ENCODE results near the gene KRT36.

Gene KRT36

DNA sequence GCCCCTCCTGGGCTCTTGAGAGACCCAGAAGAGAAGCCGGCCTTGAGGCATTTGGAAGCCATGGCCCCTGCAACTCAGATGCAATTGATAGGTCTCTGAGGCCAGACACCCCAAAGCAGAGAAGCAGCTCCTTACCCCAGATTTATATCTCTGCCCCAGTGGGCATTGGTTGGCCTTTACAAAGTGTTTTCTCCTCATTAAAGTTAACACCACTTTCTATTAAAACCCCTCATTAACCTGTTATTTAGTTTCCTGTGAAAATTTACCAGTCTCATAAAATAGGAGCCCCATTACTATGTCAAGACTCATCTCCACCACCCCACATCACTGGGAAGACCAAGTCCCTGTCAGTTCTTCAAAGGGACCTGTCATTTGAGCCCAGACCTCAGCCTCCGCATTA, 8.7 kb downstream of the KRT36 start, which contains the start of gene KRT35:
KRT35 (minus strand) TSS at position 116 of the 400 bp plus-strand sequence; CDS start at position 62, 54 bp downstream.
- TF ChIP-seq, protein P1, sequence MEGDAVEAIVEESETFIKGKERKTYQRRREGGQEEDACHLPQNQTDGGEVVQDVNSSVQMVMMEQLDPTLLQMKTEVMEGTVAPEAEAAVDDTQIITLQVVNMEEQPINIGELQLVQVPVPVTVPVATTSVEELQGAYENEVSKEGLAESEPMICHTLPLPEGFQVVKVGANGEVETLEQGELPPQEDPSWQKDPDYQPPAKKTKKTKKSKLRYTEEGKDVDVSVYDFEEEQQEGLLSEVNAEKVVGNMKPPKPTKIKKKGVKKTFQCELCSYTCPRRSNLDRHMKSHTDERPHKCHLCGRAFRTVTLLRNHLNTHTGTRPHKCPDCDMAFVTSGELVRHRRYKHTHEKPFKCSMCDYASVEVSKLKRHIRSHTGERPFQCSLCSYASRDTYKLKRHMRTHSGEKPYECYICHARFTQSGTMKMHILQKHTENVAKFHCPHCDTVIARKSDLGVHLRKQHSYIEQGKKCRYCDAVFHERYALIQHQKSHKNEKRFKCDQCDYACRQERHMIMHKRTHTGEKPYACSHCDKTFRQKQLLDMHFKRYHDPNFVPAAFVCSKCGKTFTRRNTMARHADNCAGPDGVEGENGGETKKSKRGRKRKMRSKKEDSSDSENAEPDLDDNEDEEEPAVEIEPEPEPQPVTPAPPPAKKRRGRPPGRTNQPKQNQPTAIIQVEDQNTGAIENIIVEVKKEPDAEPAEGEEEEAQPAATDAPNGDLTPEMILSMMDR (IDR thresholded peaks at IDR 0.05; ENCODE audit: low read depth, low read length) = no peak
- H3K4me3 ChIP-seq (ENCODE audit: low read depth, low read length) = no peak within 1 kb of the TSS

DNA sequence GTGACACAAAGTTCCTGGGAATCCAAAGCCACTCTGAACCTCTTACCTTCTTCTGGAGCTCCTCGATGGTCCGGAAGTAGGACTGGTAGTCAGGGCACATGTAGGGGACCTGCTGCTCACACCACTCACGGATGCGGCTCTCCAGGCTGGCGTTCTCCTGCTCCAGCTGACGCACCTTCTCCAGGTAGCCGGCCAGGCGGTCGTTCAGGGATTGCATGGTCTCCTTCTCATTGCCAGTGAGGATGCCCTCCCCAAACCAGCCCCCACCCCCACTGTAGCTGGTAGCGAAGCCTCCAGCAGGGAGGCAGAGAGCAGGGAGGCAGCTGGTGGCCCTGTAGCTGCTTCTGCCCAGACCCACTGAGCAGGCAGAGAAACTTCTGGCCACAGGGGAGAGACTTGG, 9.1 kb downstream of the KRT36 start:
- H3K4me3 ChIP-seq (ENCODE audit: low read depth, low read length) = no peak overlapping the region
- TF ChIP-seq, protein P1 (IDR thresholded peaks at IDR 0.05; ENCODE audit: low read depth, low read length) = no peak

DNA sequence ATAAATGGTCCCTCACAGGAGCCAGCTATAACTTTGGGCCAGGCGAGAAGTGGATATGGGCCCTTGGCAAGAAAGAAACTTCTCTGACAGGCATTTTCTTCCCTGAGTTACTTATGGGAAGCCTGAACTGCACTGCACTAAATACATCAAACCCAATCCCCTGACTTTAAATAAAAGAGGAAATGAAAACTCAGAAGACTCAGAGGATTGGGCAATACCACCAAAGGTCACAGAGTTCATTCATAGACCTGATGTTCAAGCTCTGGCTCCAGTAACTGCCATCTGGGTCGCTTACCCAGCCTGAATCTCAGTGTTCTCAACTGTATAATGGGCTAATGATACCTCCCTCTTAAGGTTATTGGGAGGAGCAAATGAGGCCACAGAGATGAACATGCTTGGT, 9.6 kb downstream of the KRT36 start:
- TF ChIP-seq, protein P1 (IDR thresholded peaks at IDR 0.05; ENCODE audit: low read depth, low read length) = no peak
- no peak overlapping the region for H3K4me3 ChIP-seq (ENCODE audit: low read depth, low read length)

DNA sequence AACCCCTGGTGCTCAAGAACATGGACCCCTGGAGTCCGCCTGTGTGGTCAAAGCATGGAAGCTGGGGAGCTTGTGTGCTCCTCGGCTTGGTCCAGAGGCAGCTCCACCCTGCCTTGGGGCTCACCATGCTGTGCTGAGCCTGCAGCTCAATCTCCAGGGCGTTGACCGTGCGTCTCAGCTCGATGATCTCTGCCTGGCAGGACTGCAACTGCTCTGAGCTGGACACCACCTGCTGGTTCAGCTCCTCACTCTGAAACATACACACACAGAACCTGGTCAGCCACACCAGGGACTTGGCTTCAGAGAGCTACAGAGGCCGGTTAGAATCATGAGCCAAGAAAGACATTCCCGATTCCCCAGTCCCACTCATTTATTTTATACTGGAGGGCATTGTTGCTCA, 11.5 kb downstream of the KRT36 start:
- H3K4me3 ChIP-seq (ENCODE audit: low read depth, low read length) = no peak overlapping the region
- TF ChIP-seq, protein P1 (IDR thresholded peaks at IDR 0.05; ENCODE audit: low read depth, low read length) = no peak

DNA sequence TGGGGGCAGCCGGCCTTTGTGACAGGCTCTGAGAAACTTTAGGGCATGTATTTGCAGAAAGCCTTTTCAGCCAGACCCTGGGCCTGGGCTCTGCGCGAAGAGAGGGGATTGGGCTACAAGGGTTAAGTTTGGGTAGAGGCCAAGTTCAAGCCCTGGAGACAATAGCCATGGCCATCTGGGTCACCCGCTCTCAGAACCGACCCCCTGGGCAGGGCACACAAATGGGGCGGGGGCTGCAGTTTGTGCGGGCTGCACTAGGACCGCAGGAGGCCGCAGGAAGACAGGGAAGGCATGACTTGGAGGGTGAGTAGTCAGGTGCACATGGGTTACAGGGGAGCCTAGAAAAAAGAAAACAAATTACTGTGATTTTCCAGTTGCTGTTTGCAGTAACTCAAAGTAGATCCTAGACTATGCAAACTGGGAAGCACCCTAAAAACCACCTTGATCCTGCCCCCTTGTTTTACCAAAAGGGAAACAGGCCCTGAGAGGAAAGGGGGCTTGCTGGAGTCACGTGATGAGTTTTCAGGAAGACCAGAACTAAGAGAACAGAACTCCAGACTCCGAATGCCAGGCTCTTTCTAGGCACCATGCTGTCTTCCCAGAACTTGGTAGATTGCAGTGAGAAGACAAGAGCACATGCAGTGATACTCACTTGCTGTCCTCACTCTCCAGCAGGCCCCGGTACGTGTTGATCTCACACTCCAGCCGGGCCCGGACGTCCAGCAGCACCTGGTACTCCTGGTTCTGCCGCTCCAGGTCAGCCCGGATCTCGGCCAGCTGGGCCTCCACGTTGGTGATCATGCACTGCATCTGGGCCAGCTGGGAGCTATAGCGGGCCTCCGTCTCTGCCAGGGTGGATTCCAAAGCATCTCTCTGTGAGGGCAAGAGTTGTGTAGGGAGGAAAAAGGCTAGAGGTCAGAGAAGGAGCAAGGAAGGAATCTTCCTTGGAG, 12.6 kb downstream of the KRT36 start:
- TF ChIP-seq, protein P1 (IDR thresholded peaks at IDR 0.05; ENCODE audit: low read depth, low read length) = no peak
- H3K4me3 ChIP-seq (ENCODE audit: low read depth, low read length) = no peak overlapping the region

DNA sequence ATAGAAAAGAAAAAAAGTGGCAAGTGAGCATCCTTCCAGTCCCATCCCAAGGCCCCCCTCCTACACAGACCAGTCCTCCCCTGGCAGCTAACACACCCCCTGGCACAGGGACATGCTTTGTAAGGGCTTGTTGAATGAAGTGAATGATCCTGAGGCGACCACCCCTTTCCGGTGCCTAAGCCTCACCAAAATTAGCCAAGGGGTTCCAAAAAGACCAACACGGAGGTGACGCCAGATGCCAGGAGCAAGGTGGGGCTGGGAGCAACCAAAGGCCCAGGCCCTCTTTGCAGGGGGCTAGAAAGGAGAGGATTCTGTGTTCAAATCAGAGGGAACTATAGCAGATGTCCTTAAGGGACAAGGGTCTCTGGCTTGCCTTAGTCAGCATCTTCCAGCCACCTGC, 14.3 kb downstream of the KRT36 start:
- TF ChIP-seq, protein P1 (IDR thresholded peaks at IDR 0.05; ENCODE audit: low read depth, low read length) = no peak
- no peak overlapping the region for H3K4me3 ChIP-seq (ENCODE audit: low read depth, low read length)

DNA sequence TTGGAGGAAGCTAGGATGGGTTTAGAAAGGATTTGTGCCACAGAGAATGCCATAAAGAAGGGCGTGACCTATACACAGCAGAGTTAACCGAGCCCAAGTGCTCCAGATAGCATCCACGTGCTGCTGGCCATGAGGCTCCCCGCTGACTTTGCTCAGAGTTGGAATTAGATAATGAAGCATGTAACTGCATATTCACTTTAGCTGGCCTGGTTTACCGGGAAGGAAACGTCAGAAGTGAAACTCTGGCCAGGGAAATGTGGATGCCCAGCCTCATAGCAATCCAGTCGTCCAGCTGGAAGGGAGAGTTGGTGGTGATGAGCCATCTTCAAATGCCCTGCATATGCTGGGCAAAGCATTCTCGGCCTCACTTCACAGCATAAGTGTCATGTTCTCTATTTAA, 14.8 kb downstream of the KRT36 start:
- H3K4me3 ChIP-seq (ENCODE audit: low read depth, low read length) = no peak overlapping the region
- TF ChIP-seq, protein P1 (IDR thresholded peaks at IDR 0.05; ENCODE audit: low read depth, low read length) = no peak
